GM21825 (cell line): ENCODE results near the gene PTMS.

Experiments
- ATAC-seq: cut with Tn5 transposase; IDR thresholded peaks from one replicate; pipeline ENCODE4 v1.9.1; 2021; ENCODE audit warnings: mild to moderate bottlenecking, moderate library complexity; ENCODE audit not compliant: unreplicated experiment

Gene PTMS

GRCh38 chr12:6771509-6772330 lies 5.6 kb downstream of the PTMS start:
- no peak for ATAC-seq

DNA sequence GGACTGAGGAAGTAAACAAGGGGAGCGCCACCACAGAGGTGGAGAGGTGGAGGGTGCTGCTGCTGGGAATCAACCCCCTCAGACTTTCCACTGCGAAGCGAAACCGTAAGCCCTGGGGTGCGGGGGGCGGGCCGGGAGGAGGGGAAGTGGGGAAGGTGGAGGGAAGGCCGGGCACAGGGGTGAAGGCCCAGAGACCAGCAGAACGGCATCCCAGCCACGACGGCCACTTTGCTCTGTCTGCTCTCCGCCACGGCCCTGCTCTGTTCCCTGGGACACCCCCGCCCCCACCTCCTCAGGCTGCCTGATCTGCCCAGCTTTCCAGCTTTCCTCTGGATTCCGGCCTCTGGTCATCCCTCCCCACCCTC lies 6.2 kb downstream of the PTMS start, which contains the start of gene LAG3:
TSS of gene LAG3 (plus strand) at position 190 of the 365 bp plus-strand sequence. CDS start 333 bp downstream, outside the sequence.
- ATAC-seq = no peak

DNA sequence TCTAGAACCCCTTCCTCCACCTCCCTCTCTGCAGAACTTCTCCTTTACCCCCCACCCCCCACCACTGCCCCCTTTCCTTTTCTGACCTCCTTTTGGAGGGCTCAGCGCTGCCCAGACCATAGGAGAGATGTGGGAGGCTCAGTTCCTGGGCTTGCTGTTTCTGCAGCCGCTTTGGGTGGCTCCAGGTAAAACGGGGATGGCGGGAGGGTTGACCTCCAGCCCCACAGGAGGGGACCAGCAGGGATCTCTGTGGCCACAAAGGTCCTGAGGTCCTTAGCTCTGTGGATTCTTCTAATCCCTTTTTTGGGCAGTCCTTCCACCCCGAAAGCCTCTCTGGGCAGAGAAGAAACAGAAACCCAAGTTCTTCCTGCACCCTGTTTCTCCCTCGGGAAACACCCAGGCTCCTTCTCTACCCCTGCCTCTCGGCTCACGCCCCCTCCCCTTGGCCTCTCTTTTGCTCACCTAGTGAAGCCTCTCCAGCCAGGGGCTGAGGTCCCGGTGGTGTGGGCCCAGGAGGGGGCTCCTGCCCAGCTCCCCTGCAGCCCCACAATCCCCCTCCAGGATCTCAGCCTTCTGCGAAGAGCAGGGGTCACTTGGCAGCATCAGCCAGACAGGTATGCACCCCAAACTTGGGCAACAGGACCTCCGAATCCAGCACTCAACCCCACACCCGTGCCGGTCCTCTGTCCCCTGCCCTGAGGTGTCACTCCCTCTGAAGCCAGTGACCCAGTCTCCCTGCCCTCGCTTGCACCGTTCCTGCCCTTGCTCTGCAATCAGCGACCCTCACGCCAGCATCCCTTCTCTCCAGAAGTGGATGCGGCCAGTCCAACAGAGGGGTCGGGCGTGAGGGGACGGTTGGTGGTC lies 6.8 kb downstream of the PTMS start:
- ATAC-seq = no peak

DNA sequence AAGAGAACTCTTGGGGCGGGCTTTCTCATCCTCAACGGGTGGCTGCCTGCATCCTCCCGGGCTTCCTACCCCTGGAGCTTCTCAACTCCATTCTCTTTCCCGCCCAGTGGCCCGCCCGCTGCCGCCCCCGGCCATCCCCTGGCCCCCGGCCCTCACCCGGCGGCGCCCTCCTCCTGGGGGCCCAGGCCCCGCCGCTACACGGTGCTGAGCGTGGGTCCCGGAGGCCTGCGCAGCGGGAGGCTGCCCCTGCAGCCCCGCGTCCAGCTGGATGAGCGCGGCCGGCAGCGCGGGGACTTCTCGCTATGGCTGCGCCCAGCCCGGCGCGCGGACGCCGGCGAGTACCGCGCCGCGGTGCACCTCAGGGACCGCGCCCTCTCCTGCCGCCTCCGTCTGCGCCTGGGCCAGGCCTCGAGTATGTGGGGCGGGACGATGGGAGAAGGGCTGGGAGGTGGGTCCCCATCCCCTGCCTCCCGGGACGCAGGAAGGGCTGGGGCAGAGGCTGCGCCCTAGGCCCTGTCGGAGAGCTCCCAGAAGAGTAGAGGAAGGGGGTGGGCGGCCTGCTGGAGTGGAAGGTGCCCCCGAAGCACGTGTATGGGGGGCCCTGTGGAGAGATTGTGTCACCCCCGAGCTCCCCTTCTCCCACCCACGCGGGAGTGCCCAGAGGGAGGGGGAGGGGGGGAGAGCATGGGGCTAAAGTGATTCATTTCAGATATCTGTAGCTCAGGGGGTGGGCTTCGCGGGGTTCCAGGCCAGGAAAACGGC lies 7.6 kb downstream of the PTMS start:
- ATAC-seq = no peak

GRCh38 chr12:6774499-6775062 lies 8.4 kb downstream of the PTMS start:
- no peak for ATAC-seq

DNA sequence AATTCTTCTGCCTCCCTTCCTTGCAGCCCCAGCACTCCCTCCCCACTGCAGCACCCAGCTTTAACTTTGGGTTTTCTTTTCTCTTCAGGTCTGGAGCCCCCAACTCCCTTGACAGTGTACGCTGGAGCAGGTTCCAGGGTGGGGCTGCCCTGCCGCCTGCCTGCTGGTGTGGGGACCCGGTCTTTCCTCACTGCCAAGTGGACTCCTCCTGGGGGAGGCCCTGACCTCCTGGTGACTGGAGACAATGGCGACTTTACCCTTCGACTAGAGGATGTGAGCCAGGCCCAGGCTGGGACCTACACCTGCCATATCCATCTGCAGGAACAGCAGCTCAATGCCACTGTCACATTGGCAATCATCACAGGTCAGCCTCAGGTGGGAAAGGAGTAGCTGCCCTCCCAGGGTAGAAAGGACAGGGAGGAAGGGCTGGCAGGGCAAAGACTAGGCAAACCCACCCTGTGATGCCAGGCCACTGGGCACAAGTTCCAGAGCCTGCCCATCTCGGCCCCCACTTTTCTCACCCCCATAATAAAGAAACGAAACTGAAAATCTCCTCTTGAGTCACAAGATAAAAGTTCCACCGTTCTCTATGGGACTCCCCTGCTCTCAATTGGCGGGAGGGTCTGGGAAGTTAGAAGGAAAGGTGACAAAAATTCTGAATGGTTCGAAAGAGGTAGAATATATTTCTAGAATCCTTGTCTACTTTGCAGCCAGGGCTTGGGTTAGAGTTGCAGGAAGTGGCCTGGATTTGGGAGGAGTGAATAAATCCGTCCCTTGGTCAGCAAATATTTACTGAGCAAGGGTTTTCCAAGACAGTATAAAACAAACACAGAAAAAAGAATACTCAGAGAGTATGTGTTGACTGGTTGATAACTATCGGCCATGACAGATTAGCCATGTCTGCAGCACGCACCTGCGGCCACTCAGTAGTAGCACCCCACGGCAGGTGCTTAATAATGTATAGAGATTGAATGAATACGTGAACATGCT lies 9.3 kb downstream of the PTMS start:
- no peak for ATAC-seq

- ATAC-seq = no peak
Measured at GRCh38 chr12:6777386-6777785, 11.2 kb downstream of the PTMS start.

- no peak for ATAC-seq
Measured at GRCh38 chr12:6778217-6778573, 12.0 kb downstream of the PTMS start.

- ATAC-seq = peak; percentile 75
Measured at GRCh38 chr12:6778574-6779550, 12.7 kb downstream of the PTMS start.

DNA sequence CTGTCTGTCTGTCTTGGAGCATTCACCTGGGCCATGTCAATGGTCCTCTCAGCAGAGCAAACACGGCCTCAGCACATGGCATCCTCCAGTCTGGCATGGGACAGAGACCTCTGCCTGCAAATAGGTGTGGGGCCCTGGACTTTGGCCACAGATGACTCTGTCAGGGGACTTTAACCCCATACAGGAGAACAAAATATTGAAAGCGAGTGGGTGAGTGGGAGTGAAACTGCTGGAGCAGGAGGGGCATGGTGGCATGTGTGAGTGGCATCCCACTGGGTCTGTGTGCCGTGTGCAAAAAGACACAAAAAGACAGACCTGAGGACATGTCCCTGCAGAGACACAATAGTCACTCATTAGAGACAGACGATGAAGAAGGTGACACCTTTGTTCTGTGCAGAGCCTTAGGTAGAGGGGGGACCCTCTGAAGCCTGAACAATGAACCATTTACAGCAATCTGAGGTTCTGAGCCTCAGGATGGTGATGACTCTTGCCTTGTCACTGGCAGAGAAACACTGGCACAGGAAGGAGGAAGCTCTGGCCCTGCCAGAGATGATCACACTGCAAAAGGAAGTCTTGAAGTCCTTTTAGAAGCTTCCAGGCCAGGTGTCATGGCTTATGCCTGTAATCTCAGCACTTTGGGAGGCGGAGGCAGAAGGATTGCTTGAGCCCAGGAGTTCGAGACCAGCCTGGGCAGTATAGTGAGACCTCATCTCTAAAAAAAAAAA lies 13.7 kb downstream of the PTMS start:
- ATAC-seq = no peak

DNA sequence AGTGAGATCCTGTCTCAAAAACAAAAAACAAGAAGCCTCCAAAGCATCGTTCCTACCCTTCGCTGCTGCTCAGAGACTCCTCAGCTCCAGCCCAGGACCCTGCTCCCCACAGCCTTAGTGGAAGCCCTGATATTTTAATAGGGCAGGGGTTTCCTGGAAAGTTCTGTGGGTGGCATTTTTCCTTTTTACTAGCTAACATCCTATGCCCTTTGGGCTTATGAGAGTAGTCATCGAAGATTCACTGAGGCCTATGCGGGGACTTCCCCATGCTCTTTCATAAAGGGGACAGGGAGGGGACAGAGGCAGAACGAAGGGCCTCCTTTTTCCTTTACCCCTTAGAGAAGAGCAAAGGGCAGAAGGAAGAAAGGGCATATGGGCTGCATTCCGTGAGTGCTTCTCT lies 14.4 kb downstream of the PTMS start:
- ATAC-seq = no peak

DNA sequence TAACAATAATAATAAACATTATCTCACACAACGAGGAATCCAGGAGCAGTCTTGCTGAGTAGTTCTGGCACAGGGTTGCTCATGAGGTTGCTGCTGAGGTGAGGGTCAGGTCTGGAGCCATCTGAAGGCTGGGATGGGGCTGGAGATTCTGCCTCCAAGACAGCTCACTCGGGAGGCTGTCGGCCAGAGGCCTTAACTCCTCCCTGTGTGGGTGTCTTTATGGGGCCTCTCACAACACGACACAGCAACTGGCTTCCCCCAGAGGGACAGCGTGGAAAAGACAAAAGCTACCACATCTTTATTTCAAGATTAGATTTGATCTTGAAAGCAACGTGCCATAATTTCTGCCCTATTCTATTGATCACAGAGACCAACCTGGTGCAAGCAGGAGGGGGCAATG lies 16.0 kb downstream of the PTMS start:
- no peak for ATAC-seq

DNA sequence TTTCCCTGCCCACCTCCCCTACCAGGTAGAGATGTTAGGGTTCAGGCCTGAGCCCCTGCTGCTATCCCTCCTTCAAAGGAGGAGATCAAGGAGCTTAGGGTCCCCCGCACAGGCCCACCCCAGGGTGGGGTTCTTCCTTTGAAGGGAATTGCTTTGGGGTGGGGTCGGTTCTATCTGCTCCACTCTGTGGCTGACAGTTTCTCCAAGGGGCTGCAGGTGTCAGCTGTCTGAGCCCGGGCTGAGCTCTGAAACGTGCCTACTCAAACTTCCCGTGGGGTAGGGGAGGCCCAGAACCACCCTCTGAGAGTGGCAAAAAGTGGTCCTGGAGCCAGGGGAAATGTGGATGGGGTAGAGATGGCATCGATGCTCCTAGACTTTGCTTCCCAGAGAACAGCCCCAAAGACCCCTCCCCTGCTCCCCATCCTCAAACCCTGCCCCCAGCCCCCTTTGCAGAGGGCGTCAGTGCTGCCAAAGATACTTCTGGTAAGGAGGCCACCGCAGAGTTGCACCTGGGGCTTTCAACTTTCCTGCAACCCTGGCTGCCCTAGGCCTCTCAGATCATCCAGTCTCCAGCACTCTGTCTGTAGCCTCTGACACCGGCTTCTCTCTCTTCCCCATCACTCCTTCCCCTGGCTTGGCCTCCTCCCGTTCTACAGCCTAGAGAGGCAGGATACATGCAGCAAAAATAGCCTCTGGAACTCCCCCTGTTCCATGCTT lies 16.8 kb downstream of the PTMS start:
- ATAC-seq = no peak

DNA sequence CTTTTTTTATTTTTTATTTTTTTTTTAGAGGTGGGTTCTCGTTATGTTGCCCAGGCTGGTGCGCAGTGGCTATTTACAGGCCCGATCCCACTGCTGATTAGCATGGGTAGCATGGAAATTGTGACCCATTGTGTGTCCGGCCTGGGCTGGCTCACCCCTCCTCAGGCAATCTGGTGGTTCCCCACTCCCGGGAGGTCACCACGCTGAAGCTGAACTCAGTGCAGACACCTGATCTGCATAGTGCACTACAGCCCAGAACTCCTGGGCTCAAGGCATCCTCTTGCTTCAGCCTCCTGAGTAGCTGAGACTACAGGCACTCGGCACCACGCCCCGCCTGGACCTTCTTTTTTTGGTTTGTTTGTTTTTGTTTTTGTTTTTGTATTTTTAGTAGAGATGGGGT lies 17.7 kb downstream of the PTMS start:
- ATAC-seq = no peak

- ATAC-seq = no peak
Measured at GRCh38 chr12:6784296-6784695, 18.1 kb downstream of the PTMS start.

DNA sequence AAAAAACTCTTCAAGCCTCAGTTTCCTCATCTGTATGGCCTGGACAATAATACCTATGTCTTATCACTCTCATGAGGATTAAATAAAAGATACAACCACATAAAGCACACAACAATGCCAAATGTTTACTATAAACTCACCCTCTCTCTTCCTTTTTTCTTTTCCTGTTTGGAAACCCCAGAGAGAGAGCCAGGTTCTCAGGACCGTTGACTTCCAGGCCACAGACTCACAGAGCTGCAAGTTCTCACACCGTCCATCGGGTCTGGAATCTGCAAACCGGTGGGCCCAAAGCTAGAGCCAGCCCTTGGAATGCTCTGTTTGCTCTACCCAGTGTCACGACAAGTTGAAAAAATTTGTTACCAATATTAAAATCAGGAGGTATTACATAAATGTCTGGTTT lies 18.6 kb downstream of the PTMS start:
- ATAC-seq = no peak

- no peak for ATAC-seq
Measured at GRCh38 chr12:6786416-6787094, 20.4 kb downstream of the PTMS start.
